GM12878 (cell line): ENCODE results near the gene ZBTB5. TPM values are rescaled to one million over a fixed set of nuclear protein-coding genes. Genes with fewer than 3 reads are reported as not detected.

Source experiments
- ATAC-seq: fragments of 200-7000 bp; cut with Tn5 transposase; 3 replicates; pipeline ENCODE4 v1.9.1; 2020; ENCODE audit warnings: mild to moderate bottlenecking, moderate library complexity
- BruUV-seq: library from RNA; stranded (reverse); fragments of 400-500 nt; replicated peaks from 2 replicates; lab custom pipeline; 2021; lab: Mats Ljungman, UMichigan
- CTCF ChIA-PET: fragments of 300-600 bp; sonication (Branson Sonifier 250); formaldehyde crosslinking; extraction: SDS; loops from one replicate; lab custom pipeline; 2021; ENCODE audit warnings: inconsistent platforms; lab: Yijun Ruan, JAX
- POLR2A ChIA-PET: fragments of 350-600 bp; formaldehyde crosslinking; extraction: SDS; loops from one replicate; lab custom pipeline; 2021; ENCODE audit warnings: inconsistent platforms; lab: Charles Lee
- RAD21 ChIA-PET: fragments of 300-600 bp; sonication (Branson Sonifier 250); formaldehyde crosslinking; loops from one replicate; lab custom pipeline; 2023; ENCODE audit warnings: antibody characterized with exemption; ENCODE audit not compliant: unreplicated experiment; lab: Charles Lee
- SMC1A ChIA-PET: fragments of 300-600 bp; sonication (Branson Sonifier 250); formaldehyde crosslinking; loops from one replicate; lab custom pipeline; 2023; ENCODE audit not compliant: unreplicated experiment, uncharacterized antibody; lab: Charles Lee
- DNase-seq: peaks from one replicate; pipeline ENCODE4 v3.0.0-alpha.2; 2011; ENCODE audit warnings: low read depth, low spot score
- FAIRE-seq: peaks from 3 replicates; lab custom pipeline; 2011; peaks lifted over from hg19 to GRCh38; lab: Jason Lieb, UNC
- H2AFZ ChIP-seq: 2 replicates; pipeline ENCODE4 v1.6.0; 2011; ENCODE audit warnings: low read depth, low read length, control low read depth; ENCODE audit not compliant: control insufficient read depth
- H3K27ac ChIP-seq: 2 replicates; pipeline ENCODE4 v1.5.1; 2011; ENCODE audit warnings: control low read depth; ENCODE audit not compliant: control insufficient read depth, insufficient read depth
- H3K27me3 ChIP-seq, 2 experiments: replicated peaks in 1 of 2; 2 replicates each; pipeline versions ENCODE4 v1.6.0 to v1.6.1; 2011; ENCODE audit warnings: low read length in 1 of 2; ENCODE audit not compliant: control insufficient read depth in 2 of 2, insufficient read depth in 2 of 2
- H3K36me3 ChIP-seq, 2 experiments: 2 replicates each; pipeline ENCODE4 v1.5.1; 2011; ENCODE audit warnings: low read length in 1 of 2; ENCODE audit not compliant: control insufficient read depth in 2 of 2, insufficient read depth in 2 of 2
- H3K4me1 ChIP-seq: 2 replicates; pipeline ENCODE4 v1.6.1; 2011; ENCODE audit warnings: mild to moderate bottlenecking, low read length, moderate library complexity, mixed read lengths; ENCODE audit not compliant: control insufficient read depth, insufficient read depth
- H3K4me2 ChIP-seq: 2 replicates; pipeline ENCODE4 v1.6.0; 2011; ENCODE audit warnings: control low read depth; ENCODE audit not compliant: control insufficient read depth, insufficient read depth
- H3K4me3 ChIP-seq: fragments of 200-600 bp; sonication (generic); 2 replicates; pipeline ENCODE4 v1.5.1; 2016
- H3K79me2 ChIP-seq: 2 replicates; pipeline ENCODE4 v1.6.0; 2011; ENCODE audit warnings: low read length; ENCODE audit not compliant: control insufficient read depth, insufficient read depth
- H3K9ac ChIP-seq: 2 replicates; pipeline ENCODE4 v1.8.0; 2011; ENCODE audit warnings: low read length, control low read depth, mixed read lengths; ENCODE audit not compliant: control insufficient read depth, insufficient read depth
- H3K9me3 ChIP-seq: replicated peaks from 3 replicates; pipeline ENCODE4 v1.5.1; 2011; ENCODE audit warnings: mild to moderate bottlenecking, low read length; ENCODE audit not compliant: control insufficient read depth, insufficient read depth
- H4K20me1 ChIP-seq: 2 replicates; pipeline ENCODE4 v1.6.0; 2011; ENCODE audit not compliant: control insufficient read depth, insufficient read depth
- CHD4 ChIP-seq: fragments of 200-600 bp; sonication (generic); IDR thresholded peaks from 2 replicates; pipeline ENCODE4 v1.6.1; 2016; ENCODE audit warnings: mild to moderate bottlenecking
- HDAC2 ChIP-seq: fragments of 200-600 bp; sonication (generic); IDR thresholded peaks from 2 replicates; pipeline ENCODE4 v1.6.1; 2017
- HDGF ChIP-seq: fragments of 450-650 bp; IDR thresholded peaks from 2 replicates; pipeline ENCODE4 v1.6.1; 2016; ENCODE audit warnings: antibody characterized with exemption
- MEF2A ChIP-seq: IDR thresholded peaks from 2 replicates; pipeline ENCODE4 v1.6.1; 2011; ENCODE audit warnings: low read depth, mild to moderate bottlenecking, low read length, moderate library complexity; ENCODE audit not compliant: insufficient read depth
- NFYA ChIP-seq: IDR thresholded peaks from 2 replicates; pipeline ENCODE4 v1.6.1; 2011; ENCODE audit warnings: low read depth, mild to moderate bottlenecking, low read length, improper control_type of control experiment, borderline replicate concordance
- ZNF24 ChIP-seq: fragments of 450-650 bp; IDR thresholded peaks from 2 replicates; pipeline ENCODE4 v1.6.1; 2017; ENCODE audit warnings: antibody characterized with exemption, mild to moderate bottlenecking
- WGBS: methylation state at CpG from one replicate; pipeline ENCODE4 v1.1.6; 2016; ENCODE audit warnings: low lambda C conversion rate; ENCODE audit not compliant: insufficient replicate concordance, insufficient coverage; ENCODE audit errors: missing lambda C conversion rate; 5-methylcytosine and 5-hydroxymethylcytosine counted together
- in situ Hi-C: fragments of 300-500 bp; cut with MboI; formaldehyde crosslinking; loops from 9 replicates; pipeline ENCODE4 v1.14.3; 2018; ENCODE audit warnings: mixed read lengths
- intact Hi-C: fragments of 100-400 bp; cut with micrococcal nuclease; formaldehyde crosslinking; loops from one replicate; pipeline ENCODE4 v1.14.2; 2022; ENCODE audit not compliant: unreplicated experiment
- polyA plus RNA-seq, 11 experiments: library from polyadenylated mRNA; depleted of rRNA in 4 of 11; unstranded in 6 of 11; stranded (reverse) in 5 of 11; fragments of >200 nt; fragmentation: Nextera tagmentation in 4 of 11; fragmentation: Illumina TruSeq in 1 of 11; extraction: Ambion mirVana in 4 of 11; extraction: Trizol in 1 of 11; gene quantifications; 1 replicate in 1 of 11; 2 replicates in 10 of 11; pipeline versions ENCODE4 v1.2.1 to v1.2.3, GENCODE V29; 2011 to 2016; ENCODE audit warnings: inconsistent platforms in 2 of 11, missing spikeins in 2 of 11, low read depth in 1 of 11
- total RNA-seq, 4 experiments: library from RNA; depleted of rRNA in 3 of 4; stranded (reverse); fragments of >200 nt in 3 of 4; fragmentation: Illumina TruSeq in 1 of 4; extraction: Trizol in 1 of 4; gene quantifications; 2 replicates each; pipeline versions ENCODE4 v1.2.1 to v1.2.3, GENCODE V29; 2013 to 2021
- TF ChIP-seq, protein P1 (sequence below): fragments of 450-650 bp; IDR thresholded peaks from 2 replicates; pipeline ENCODE4 v1.6.1; 2017; ENCODE audit warnings: mild to moderate bottlenecking, moderate library complexity
- TF ChIP-seq, protein P2 (sequence below): fragments of 450-650 bp; IDR thresholded peaks from 2 replicates; pipeline ENCODE4 v1.6.1; 2016; ENCODE audit warnings: mild to moderate bottlenecking

Gene ZBTB5
- total and polyA plus RNA-seq, 10 of the 15 experiments (the other 5 are each of a cell fraction or from before 2014, with no cell fraction given), result 1.4 to 32.5 (median 12.1) TPM

DNA sequence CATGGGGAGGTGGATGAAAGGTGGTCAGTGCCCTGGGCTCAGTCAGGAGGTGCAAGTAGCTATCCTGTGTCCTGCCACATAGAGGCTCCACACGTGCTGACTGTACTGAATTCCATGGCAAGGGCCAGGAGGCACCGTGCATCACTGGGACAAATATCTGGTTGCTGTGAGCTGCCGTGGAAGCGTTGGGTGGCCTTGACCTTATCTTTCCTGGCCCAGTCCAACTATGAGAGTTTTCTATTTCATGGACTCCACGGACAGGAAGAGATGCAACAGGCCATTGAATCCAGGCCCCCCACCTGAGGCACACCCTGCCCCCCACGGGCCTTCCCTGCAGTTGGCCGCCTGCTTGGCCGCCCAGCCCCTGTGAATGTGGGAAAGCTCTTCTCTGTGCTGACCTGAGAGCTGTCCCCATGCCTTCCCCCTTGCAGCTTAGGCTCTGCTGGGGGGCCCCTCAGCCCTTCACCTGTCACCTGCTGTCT lies 41.0 kb downstream of the ZBTB5 start:
- POLR2A ChIA-PET, result interaction anchor here (0.6 to 1.0 kb wide), 2 partner anchors 11 to 38 kb away, joined by 4 to 5 read pairs; no protein-coding TSS in a partner anchor

More for the DNA sequence above, 41.0 kb downstream of the ZBTB5 start:
- H3K27ac ChIP-seq, result no peak overlapping the region; the same call in 1 of the 2 replicates
- in situ Hi-C loops, result no loop called here
- RAD21 ChIA-PET, result interaction anchor here (0.7 to 1.4 kb wide), 3 partner anchors 14 to 169 kb away, joined by 3 to 4 read pairs (median 3); no protein-coding TSS in a partner anchor
- H3K4me2 ChIP-seq, result peak overlapping the region; percentile 70
- peak overlapping the region; percentile 97 for H3K4me3 ChIP-seq
- H3K4me1 ChIP-seq, result peaks cover 17% of the 10 kb centered on the region
- SMC1A ChIA-PET, result interaction anchor here (1.4 kb wide), 2 partner anchors 44 to 62 kb away, joined by 3 to 4 read pairs; no protein-coding TSS in a partner anchor
- TF ChIP-seq CHD4, result no peak
- no peak for TF ChIP-seq HDAC2
- TF ChIP-seq, protein P1, sequence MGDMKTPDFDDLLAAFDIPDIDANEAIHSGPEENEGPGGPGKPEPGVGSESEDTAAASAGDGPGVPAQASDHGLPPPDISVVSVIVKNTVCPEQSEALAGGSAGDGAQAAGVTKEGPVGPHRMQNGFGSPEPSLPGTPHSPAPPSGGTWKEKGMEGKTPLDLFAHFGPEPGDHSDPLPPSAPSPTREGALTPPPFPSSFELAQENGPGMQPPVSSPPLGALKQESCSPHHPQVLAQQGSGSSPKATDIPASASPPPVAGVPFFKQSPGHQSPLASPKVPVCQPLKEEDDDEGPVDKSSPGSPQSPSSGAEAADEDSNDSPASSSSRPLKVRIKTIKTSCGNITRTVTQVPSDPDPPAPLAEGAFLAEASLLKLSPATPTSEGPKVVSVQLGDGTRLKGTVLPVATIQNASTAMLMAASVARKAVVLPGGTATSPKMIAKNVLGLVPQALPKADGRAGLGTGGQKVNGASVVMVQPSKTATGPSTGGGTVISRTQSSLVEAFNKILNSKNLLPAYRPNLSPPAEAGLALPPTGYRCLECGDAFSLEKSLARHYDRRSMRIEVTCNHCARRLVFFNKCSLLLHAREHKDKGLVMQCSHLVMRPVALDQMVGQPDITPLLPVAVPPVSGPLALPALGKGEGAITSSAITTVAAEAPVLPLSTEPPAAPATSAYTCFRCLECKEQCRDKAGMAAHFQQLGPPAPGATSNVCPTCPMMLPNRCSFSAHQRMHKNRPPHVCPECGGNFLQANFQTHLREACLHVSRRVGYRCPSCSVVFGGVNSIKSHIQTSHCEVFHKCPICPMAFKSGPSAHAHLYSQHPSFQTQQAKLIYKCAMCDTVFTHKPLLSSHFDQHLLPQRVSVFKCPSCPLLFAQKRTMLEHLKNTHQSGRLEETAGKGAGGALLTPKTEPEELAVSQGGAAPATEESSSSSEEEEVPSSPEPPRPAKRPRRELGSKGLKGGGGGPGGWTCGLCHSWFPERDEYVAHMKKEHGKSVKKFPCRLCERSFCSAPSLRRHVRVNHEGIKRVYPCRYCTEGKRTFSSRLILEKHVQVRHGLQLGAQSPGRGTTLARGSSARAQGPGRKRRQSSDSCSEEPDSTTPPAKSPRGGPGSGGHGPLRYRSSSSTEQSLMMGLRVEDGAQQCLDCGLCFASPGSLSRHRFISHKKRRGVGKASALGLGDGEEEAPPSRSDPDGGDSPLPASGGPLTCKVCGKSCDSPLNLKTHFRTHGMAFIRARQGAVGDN, result no peak
- TF ChIP-seq, protein P2, sequence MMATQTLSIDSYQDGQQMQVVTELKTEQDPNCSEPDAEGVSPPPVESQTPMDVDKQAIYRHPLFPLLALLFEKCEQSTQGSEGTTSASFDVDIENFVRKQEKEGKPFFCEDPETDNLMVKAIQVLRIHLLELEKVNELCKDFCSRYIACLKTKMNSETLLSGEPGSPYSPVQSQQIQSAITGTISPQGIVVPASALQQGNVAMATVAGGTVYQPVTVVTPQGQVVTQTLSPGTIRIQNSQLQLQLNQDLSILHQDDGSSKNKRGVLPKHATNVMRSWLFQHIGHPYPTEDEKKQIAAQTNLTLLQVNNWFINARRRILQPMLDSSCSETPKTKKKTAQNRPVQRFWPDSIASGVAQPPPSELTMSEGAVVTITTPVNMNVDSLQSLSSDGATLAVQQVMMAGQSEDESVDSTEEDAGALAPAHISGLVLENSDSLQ, result no peak
- no peak for TF ChIP-seq ZNF24
- no peak for TF ChIP-seq HDGF
- TF ChIP-seq NFYA, result no peak
- no peak for TF ChIP-seq MEF2A
- peaks cover 37% of the 10 kb centered on the region for H3K79me2 ChIP-seq
- H3K27me3 ChIP-seq, result no peaks in the 10 kb centered on the region
- WGBS, result 77% methylated on average over 8 of the region's 8 CpGs
- BruUV-seq, result no TSS peak
- CTCF ChIA-PET, result interaction anchor here (0.7 to 2.6 kb wide), 9 partner anchors 10 to 85 kb away, joined by 3 to 17 read pairs (median 3); no protein-coding TSS in a partner anchor
- no peaks in the 10 kb centered on the region for H3K9me3 ChIP-seq
- peak overlapping the region; percentile 96 for H3K9ac ChIP-seq
- H2AFZ ChIP-seq, result no peak overlapping the region
- ATAC-seq, result no peak
- no peak for DNase-seq
- 0 out of 2 replicates have a peak, but pooled peaks cover 4% of the 10 kb centered on the region for H4K20me1 ChIP-seq
- intact Hi-C loops, result no loop called here
- H3K36me3 ChIP-seq, result peaks cover 15 to 24% of the 10 kb centered on the region in 2 experiments; a peak in 3 of 4 replicates
- peak; percentile 71 for FAIRE-seq
